Neural progenitor cell (in vitro differentiated cells): Measurements from ENCODE around the gene STK10.

Experiments
- CTCF ChIP-seq: fragments of 200-600 bp; sonication (generic); IDR thresholded peaks from 2 replicates; pipeline ENCODE4 v1.5.1; 2017; ENCODE audit warnings: antibody characterized with exemption, mild to moderate bottlenecking
- EZH2 ChIP-seq: fragments of 200-600 bp; sonication (generic); IDR thresholded peaks from 2 replicates; pipeline ENCODE4 v1.6.1; 2017; ENCODE audit warnings: antibody characterized with exemption, mild to moderate bottlenecking, moderate library complexity

DNA sequence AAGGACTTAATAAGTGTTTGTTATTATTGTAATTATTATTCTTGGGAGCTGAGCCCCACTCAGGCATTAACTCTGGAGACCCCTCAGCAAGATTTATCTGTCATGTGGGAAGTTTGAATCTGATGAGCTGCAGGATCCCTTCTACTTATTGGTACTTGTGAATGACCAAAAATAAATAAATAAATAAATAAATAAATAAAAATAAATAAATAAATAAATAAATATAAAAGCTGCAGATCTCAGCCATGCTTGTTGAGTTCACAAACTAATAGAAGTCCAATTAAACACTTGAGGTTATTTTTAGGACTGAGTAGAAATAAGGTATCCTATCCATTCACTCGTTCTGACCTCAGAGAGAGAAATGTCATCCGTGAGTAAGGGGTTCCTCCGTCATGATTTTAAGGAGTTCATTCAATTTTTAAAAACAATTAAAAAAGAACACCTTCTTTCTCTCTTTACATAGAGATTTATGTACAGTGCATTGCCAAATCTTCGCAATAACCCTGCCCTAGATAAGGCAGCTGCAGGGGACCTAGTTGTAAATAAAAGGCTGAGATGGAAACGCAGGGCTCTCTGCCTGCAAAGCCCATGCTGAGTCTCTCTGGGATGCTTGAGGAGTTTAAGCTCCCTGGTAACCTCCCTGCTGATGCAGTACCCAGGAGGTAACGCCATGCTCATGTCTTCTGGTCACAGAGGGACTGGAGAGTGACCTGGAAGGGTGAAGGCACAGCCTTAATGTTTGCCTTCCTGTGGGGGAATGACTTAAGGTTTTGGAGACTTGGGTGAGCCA, 7.2 kb upstream of the STK10 start:
- no peak for TF ChIP-seq CTCF
- TF ChIP-seq EZH2: no peak
